K562 (cell line): ENCODE results near the gene NUFIP2. TPM values are rescaled to one million over a fixed set of nuclear protein-coding genes. Genes with fewer than 3 reads are reported as not detected.
A peak's percentile ranks its signal among the peaks of the same experiment; 100 is the strongest.

ENCODE experiments used
- ATAC-seq: fragments of 200-7000 bp; cut with Tn5 transposase; 3 replicates; pipeline ENCODE4 v1.9.1; 2020; ENCODE audit warnings: moderate library complexity
- BruUV-seq: library from RNA; stranded (reverse); fragments of 400-500 nt; replicated peaks from 2 replicates; lab custom pipeline; 2021; lab: Mats Ljungman, UMichigan
- CTCF ChIA-PET: fragments of 300-600 bp; formaldehyde crosslinking; extraction: SDS; loops from one replicate; lab custom pipeline; 2021; ENCODE audit warnings: low intra/inter-chr PET ratio; lab: Yijun Ruan, JAX
- POLR2A ChIA-PET: fragments of 300-600, 350-650 bp; sonication (Branson Sonifier 250); formaldehyde crosslinking; extraction: SDS; loops from one replicate; lab custom pipeline; 2021; ENCODE audit warnings: antibody characterized with exemption, inconsistent platforms; lab: Yijun Ruan, JAX
- DNase-seq, 4 experiments: peaks; one replicate each; pipeline versions ENCODE4 v3.0.0 to v3.0.0-alpha.2; 2011 to 2018; ENCODE audit warnings: low spot score in 3 of 4, mixed read lengths in 3 of 4; ENCODE audit errors: extremely low read depth in 1 of 4
- FAIRE-seq: peaks from 2 replicates; lab custom pipeline; 2011; peaks lifted over from hg19 to GRCh38; lab: Jason Lieb, UNC
- H2AFZ ChIP-seq: 2 replicates; pipeline ENCODE4 v1.6.0; 2011; ENCODE audit warnings: low read depth, low read length, control low read depth, inconsistent platforms
- H3K27ac ChIP-seq: fragments of 200-600 bp; 3 replicates; pipeline ENCODE4 v1.8.0; 2011; ENCODE audit warnings: low read depth, mild to moderate bottlenecking, control low read depth, inconsistent platforms, low read length, moderate library complexity, mixed read lengths; ENCODE audit errors: extremely low read depth
- H3K27me3 ChIP-seq, 2 experiments: fragments of 300-600 bp in 1 of 2; 2 replicates in 1 of 2; 3 replicates in 1 of 2; pipeline versions ENCODE4 v1.6.0 to v1.8.0; 2011; ENCODE audit warnings: inconsistent platforms in 2 of 2, low read length in 2 of 2, mild to moderate bottlenecking in 1 of 2, mixed read lengths in 1 of 2, moderate library complexity in 1 of 2; ENCODE audit not compliant: control insufficient read depth in 2 of 2, insufficient read depth in 2 of 2
- H3K36me3 ChIP-seq: fragments of 300-600 bp; 3 replicates; pipeline ENCODE4 v1.8.0; 2011; ENCODE audit warnings: mild to moderate bottlenecking, low read length, inconsistent platforms; ENCODE audit not compliant: control insufficient read depth, insufficient read depth
- H3K4me1 ChIP-seq, 2 experiments: fragments of 200-600 bp in 1 of 2; replicated peaks in 1 of 2; 2 replicates in 1 of 2; 3 replicates in 1 of 2; pipeline versions ENCODE4 v1.5.1 to v1.8.0; 2011; ENCODE audit warnings: inconsistent platforms in 2 of 2, low read length in 2 of 2, mild to moderate bottlenecking in 1 of 2, mixed read lengths in 1 of 2, moderate library complexity in 1 of 2; ENCODE audit not compliant: control insufficient read depth in 2 of 2, insufficient read depth in 2 of 2
- H3K4me2 ChIP-seq: 2 replicates; pipeline ENCODE4 v1.6.1; 2011; ENCODE audit warnings: low read length, control low read depth, inconsistent platforms, mixed read lengths; ENCODE audit not compliant: insufficient read depth
- H3K4me3 ChIP-seq: fragments of 200-600 bp; sonication (generic), shearing (Covaris generic); 2 replicates; pipeline ENCODE4 v1.5.1; 2016; ENCODE audit warnings: control low read depth, inconsistent platforms
- H3K79me2 ChIP-seq: fragments of 200-600 bp; 3 replicates; pipeline ENCODE4 v1.8.0; 2011; ENCODE audit warnings: low read length, inconsistent platforms; ENCODE audit not compliant: control insufficient read depth, insufficient read depth
- H3K9ac ChIP-seq, 2 experiments: 2 replicates each; pipeline versions ENCODE4 v1.6.0 to v1.6.1; 2011; ENCODE audit warnings: low read depth in 2 of 2, low read length in 2 of 2, control low read depth in 1 of 2, inconsistent platforms in 1 of 2, mild to moderate bottlenecking in 1 of 2, mixed read lengths in 1 of 2; ENCODE audit not compliant: insufficient read depth in 1 of 2
- H3K9me1 ChIP-seq: one replicate; pipeline ENCODE4 v1.6.0; 2011; ENCODE audit warnings: inconsistent platforms, mild to moderate bottlenecking, low read length, moderate library complexity; ENCODE audit not compliant: control insufficient read depth, insufficient read depth
- H3K9me3 ChIP-seq: replicated peaks from 2 replicates; pipeline ENCODE4 v1.5.1; 2011; ENCODE audit warnings: low read depth, low read length, inconsistent platforms; ENCODE audit not compliant: control insufficient read depth, insufficient read depth
- H4K20me1 ChIP-seq: replicated peaks from 2 replicates; pipeline ENCODE4 v1.6.1; 2011; ENCODE audit warnings: low read length, inconsistent platforms, mixed read lengths; ENCODE audit not compliant: control insufficient read depth, insufficient read depth
- CCNT2 ChIP-seq: IDR thresholded peaks from 2 replicates; pipeline ENCODE4 v1.6.1; 2011; ENCODE audit warnings: borderline replicate concordance, low read depth, mild to moderate bottlenecking, moderate library complexity, mixed read lengths, low read length; ENCODE audit not compliant: insufficient read length; ENCODE audit errors: extremely low read depth
- JUND ChIP-seq, 2 experiments: IDR thresholded peaks; 2 replicates in 1 of 2; 3 replicates in 1 of 2; pipeline ENCODE4 v1.6.1; 2011; ENCODE audit warnings: borderline replicate concordance in 2 of 2, low read depth in 2 of 2, low read length in 2 of 2, improper control_type of control experiment in 1 of 2, missing biosample characterization in 1 of 2, missing genetic modification characterization in 1 of 2, missing genetic modification reagents in 1 of 2
- SMC3 ChIP-seq: conservative IDR thresholded peaks from 2 replicates; pipeline ENCODE4 v1.6.1; 2011; ENCODE audit warnings: low read depth, low read length, improper control_type of control experiment; ENCODE audit not compliant: insufficient read depth
- ZNF785 ChIP-seq: fragments of 250-450 bp; sonication (Bioruptor Pico); IDR thresholded peaks from 2 replicates; pipeline ENCODE4 v1.4.0; 2020; ENCODE audit warnings: mild to moderate bottlenecking
- WGBS: fragments of 100-300 bp; shearing (Covaris generic); methylation state at CpG from one replicate; pipeline ENCODE4 v1.1.6; 2016; ENCODE audit warnings: low coverage, mixed read lengths; ENCODE audit not compliant: insufficient coverage; ENCODE audit errors: missing lambda C conversion rate; 5-methylcytosine and 5-hydroxymethylcytosine counted together
- in situ Hi-C: fragments of 300-500 bp; cut with MboI; formaldehyde crosslinking; loops from 4 replicates; pipeline ENCODE4 v1.15.0; 2018; ENCODE audit warnings: inconsistent platforms, mixed read lengths
- intact Hi-C: fragments of 100-400 bp; cut with micrococcal nuclease; formaldehyde crosslinking; loops from 2 replicates; pipeline ENCODE4 v1.14.2; 2022
- polyA plus RNA-seq, 8 experiments: library from polyadenylated mRNA; depleted of rRNA in 4 of 8; stranded (reverse) in 5 of 8; unstranded in 3 of 8; fragments of >200 nt; fragmentation: Nextera tagmentation in 2 of 8; fragmentation: Illumina TruSeq in 1 of 8; extraction: Ambion mirVana in 2 of 8; extraction: Trizol in 1 of 8; gene quantifications; 2 replicates each; pipeline versions ENCODE4 v1.2.1 to v1.2.3, GENCODE V29; 2011 to 2014; ENCODE audit warnings: inconsistent platforms in 1 of 8, missing spikeins in 1 of 8
- total RNA-seq, 7 experiments: library from RNA; depleted of rRNA in 6 of 7; stranded (reverse); fragments of >200 nt in 6 of 7; fragmentation: Illumina TruSeq in 2 of 7; extraction: Trizol in 2 of 7; gene quantifications; 2 replicates each; pipeline versions ENCODE4 v1.2.1 to v1.2.3, GENCODE V29; 2011 to 2021; ENCODE audit warnings: low replicate concordance in 1 of 7
- TF ChIP-seq, protein P1 (sequence below), 2 experiments: fragments of 450-650 bp; formaldehyde crosslinking in 1 of 2; IDR thresholded peaks; 2 replicates each; pipeline versions ENCODE4 v1.4.0 to v1.6.1; 2014 to 2020; ENCODE audit warnings: mild to moderate bottlenecking in 2 of 2, borderline replicate concordance in 1 of 2, low read depth in 1 of 2
- TF ChIP-seq, protein P2 (sequence below): fragments of 450-650 bp; IDR thresholded peaks from 2 replicates; pipeline ENCODE4 v1.6.1; 2016; ENCODE audit warnings: low read depth, mild to moderate bottlenecking, moderate library complexity
- TF ChIP-seq, protein P3 (sequence below): fragments of 250-450 bp; sonication (Bioruptor Pico); IDR thresholded peaks from 2 replicates; pipeline ENCODE4 v1.9.0; 2021; ENCODE audit warnings: mild to moderate bottlenecking, inconsistent platforms

The NUFIP2 gene
- total and polyA plus RNA-seq, 9 of the 15 experiments (the other 6 are each of a cell fraction or from before 2014, with no cell fraction given): 4.9 to 40.7 (median 18.5) TPM

DNA sequence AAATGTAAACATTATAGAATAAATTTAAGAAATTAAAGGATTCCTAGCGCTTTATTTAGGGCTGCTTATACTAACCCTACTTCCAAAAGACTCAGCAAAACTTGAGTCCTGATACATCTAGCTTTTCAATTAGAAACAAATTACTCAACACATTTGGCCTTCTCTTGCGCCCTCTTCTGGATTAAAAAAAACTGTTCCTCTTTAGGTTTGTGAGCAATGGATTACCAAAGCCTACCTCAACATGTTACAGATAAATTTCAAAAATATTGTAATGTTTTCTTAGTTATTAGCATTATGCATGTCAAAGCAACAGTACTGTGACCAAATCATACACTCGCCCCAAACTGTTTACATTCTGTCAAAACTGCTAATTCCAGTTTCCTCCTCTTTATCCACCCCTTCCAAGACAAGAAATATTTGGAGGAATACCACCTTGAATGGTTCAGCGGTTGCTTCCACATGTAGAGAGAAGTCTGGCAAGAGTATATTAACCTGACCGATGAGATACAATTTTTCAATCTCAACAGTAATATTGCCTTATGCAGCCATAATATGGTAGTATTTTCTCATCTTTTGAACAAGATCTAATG is 2.7 kb downstream of the NUFIP2 start:
- FAIRE-seq (no peak), ATAC-seq (no peak), DNase-seq (peak in 2 of 4 experiments; percentile 39 to 77)
- peaks cover 20% of the 10 kb centered on the region for H4K20me1 ChIP-seq
- peak overlapping the region in 1 of 2 experiments; percentile 93; a peak in 3 of 4 replicates for H3K9ac ChIP-seq
- in situ Hi-C loops: no loop called here
- peaks cover 10 to 16% of the 10 kb centered on the region in 2 experiments; a peak in 4 of 5 replicates for H3K4me1 ChIP-seq
- no peak overlapping the region for H2AFZ ChIP-seq
- ChIA-PET POLR2A (interaction anchor here (0.6 to 2.9 kb wide), 16 partner anchors 8 to 397 kb away, joined by 3 to 22 read pairs (median 4); no protein-coding TSS in a partner anchor), CTCF (interaction anchor here (0.6 to 2.7 kb wide), 9 partner anchors 72 to 300 kb away, joined by 3 to 15 read pairs (median 4); no protein-coding TSS in a partner anchor)
- TSS peak; percentile 34 for BruUV-seq
- H3K27me3 ChIP-seq: no peaks in the 10 kb centered on the region
- peak overlapping the region; percentile 92 for H3K27ac ChIP-seq
- H3K79me2 ChIP-seq: peaks cover 76% of the 10 kb centered on the region
- WGBS: 0% methylated on average over 5 of the region's 5 CpGs
- peak overlapping the region; percentile 79 for H3K4me2 ChIP-seq
- H3K36me3 ChIP-seq: peaks cover 57% of the 10 kb centered on the region
- intact Hi-C loops: loop anchor here (1.0 to 5.0 kb wide), 2 partner anchors 51 to 143 kb away; no protein-coding TSS in a partner anchor
- peak overlapping the region; percentile 97 for H3K4me3 ChIP-seq
- H3K9me1 ChIP-seq: no peaks in the 10 kb centered on the region
- no peaks in the 10 kb centered on the region for H3K9me3 ChIP-seq
- peak; percentile 38; the same call in 1 of the 2 replicates for TF ChIP-seq SMC3
- TF ChIP-seq, protein P1, sequence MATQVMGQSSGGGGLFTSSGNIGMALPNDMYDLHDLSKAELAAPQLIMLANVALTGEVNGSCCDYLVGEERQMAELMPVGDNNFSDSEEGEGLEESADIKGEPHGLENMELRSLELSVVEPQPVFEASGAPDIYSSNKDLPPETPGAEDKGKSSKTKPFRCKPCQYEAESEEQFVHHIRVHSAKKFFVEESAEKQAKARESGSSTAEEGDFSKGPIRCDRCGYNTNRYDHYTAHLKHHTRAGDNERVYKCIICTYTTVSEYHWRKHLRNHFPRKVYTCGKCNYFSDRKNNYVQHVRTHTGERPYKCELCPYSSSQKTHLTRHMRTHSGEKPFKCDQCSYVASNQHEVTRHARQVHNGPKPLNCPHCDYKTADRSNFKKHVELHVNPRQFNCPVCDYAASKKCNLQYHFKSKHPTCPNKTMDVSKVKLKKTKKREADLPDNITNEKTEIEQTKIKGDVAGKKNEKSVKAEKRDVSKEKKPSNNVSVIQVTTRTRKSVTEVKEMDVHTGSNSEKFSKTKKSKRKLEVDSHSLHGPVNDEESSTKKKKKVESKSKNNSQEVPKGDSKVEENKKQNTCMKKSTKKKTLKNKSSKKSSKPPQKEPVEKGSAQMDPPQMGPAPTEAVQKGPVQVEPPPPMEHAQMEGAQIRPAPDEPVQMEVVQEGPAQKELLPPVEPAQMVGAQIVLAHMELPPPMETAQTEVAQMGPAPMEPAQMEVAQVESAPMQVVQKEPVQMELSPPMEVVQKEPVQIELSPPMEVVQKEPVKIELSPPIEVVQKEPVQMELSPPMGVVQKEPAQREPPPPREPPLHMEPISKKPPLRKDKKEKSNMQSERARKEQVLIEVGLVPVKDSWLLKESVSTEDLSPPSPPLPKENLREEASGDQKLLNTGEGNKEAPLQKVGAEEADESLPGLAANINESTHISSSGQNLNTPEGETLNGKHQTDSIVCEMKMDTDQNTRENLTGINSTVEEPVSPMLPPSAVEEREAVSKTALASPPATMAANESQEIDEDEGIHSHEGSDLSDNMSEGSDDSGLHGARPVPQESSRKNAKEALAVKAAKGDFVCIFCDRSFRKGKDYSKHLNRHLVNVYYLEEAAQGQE (IDR thresholded peaks at IDR 0.05; ENCODE audit: borderline replicate concordance): peak; percentile 58; the same call in 1 of the 2 replicates
- TF ChIP-seq, protein P1 (CRISPR knock-in tag; IDR thresholded peaks at IDR 0.05; ENCODE audit: low read depth): no peak
- TF ChIP-seq, protein P2, sequence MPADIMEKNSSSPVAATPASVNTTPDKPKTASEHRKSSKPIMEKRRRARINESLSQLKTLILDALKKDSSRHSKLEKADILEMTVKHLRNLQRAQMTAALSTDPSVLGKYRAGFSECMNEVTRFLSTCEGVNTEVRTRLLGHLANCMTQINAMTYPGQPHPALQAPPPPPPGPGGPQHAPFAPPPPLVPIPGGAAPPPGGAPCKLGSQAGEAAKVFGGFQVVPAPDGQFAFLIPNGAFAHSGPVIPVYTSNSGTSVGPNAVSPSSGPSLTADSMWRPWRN: no peak
- TF ChIP-seq ZNF785: no peak
- 0 out of 2 replicates have a peak, but pooled peaks have one; percentile 15 for TF ChIP-seq JUND (IDR thresholded peaks at IDR 0.05; ENCODE audit: borderline replicate concordance, low read depth, low read length)
- TF ChIP-seq JUND (tag; IDR thresholded peaks at IDR 0.05; ENCODE audit: borderline replicate concordance, low read depth, low read length): no peak
- TF ChIP-seq CCNT2: no peak
- TF ChIP-seq, protein P3, sequence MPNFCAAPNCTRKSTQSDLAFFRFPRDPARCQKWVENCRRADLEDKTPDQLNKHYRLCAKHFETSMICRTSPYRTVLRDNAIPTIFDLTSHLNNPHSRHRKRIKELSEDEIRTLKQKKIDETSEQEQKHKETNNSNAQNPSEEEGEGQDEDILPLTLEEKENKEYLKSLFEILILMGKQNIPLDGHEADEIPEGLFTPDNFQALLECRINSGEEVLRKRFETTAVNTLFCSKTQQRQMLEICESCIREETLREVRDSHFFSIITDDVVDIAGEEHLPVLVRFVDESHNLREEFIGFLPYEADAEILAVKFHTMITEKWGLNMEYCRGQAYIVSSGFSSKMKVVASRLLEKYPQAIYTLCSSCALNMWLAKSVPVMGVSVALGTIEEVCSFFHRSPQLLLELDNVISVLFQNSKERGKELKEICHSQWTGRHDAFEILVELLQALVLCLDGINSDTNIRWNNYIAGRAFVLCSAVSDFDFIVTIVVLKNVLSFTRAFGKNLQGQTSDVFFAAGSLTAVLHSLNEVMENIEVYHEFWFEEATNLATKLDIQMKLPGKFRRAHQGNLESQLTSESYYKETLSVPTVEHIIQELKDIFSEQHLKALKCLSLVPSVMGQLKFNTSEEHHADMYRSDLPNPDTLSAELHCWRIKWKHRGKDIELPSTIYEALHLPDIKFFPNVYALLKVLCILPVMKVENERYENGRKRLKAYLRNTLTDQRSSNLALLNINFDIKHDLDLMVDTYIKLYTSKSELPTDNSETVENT (CRISPR knock-in tag): no peak
